HepG2 (cell line): ENCODE measurements around the gene TREML4. TPM values are rescaled to one million over a fixed set of nuclear protein-coding genes. Genes with fewer than 3 reads are reported as not detected.

ENCODE experiments used
- ATAC-seq: fragments of 200-7000 bp; cut with Tn5 transposase; 3 replicates; pipeline ENCODE4 v1.9.1; 2020; ENCODE audit warnings: mild to moderate bottlenecking, moderate library complexity
- BruUV-seq: library from RNA; stranded (reverse); fragments of 400-500 nt; replicated peaks from 2 replicates; lab custom pipeline; 2021; lab: Mats Ljungman, UMichigan
- CTCF ChIA-PET: fragments of 300-600 bp; formaldehyde crosslinking; extraction: SDS; loops from one replicate; lab custom pipeline; 2021; ENCODE audit warnings: low total read pairs, inconsistent platforms, low intra/inter-chr PET ratio; lab: Yijun Ruan, JAX
- POLR2A ChIA-PET: fragments of 350-600 bp; sonication (Branson Sonifier 250); formaldehyde crosslinking; loops from one replicate; lab custom pipeline; 2020; ENCODE audit warnings: antibody characterized with exemption, inconsistent platforms; lab: Yijun Ruan, JAX
- DNase-seq: peaks from one replicate; pipeline ENCODE4 v3.0.0-alpha.2; 2015; ENCODE audit warnings: low spot score
- FAIRE-seq: peaks from 3 replicates; lab custom pipeline; 2011; peaks lifted over from hg19 to GRCh38; lab: Jason Lieb, UNC
- H2AFZ ChIP-seq: one replicate; pipeline ENCODE4 v1.6.1; 2011; ENCODE audit warnings: low read length, inconsistent platforms
- H3K27ac ChIP-seq: fragments of 300-600 bp; 3 replicates; pipeline ENCODE4 v1.8.0; 2011; ENCODE audit warnings: mixed run types, mild to moderate bottlenecking, mixed read lengths, low read length, inconsistent platforms; ENCODE audit not compliant: insufficient read depth; ENCODE audit errors: extremely low read length
- H3K27me3 ChIP-seq, 2 experiments: fragments of 200-600 bp in 1 of 2; 2 replicates in 1 of 2; 3 replicates in 1 of 2; pipeline versions ENCODE4 v1.6.0 to v1.8.0; 2011; ENCODE audit warnings: low read length in 2 of 2, mild to moderate bottlenecking in 2 of 2, moderate library complexity in 2 of 2, inconsistent platforms in 1 of 2; ENCODE audit not compliant: insufficient read depth in 2 of 2, control insufficient read depth in 1 of 2
- H3K36me3 ChIP-seq, 2 experiments: fragments of 200-600 bp in 1 of 2; replicated peaks in 1 of 2; 2 replicates in 1 of 2; 3 replicates in 1 of 2; pipeline versions ENCODE4 v1.5.1 to v1.8.0; 2011; ENCODE audit warnings: low read length in 2 of 2, inconsistent platforms in 1 of 2; ENCODE audit not compliant: insufficient read depth in 2 of 2, control insufficient read depth in 1 of 2
- H3K4me1 ChIP-seq: 2 replicates; pipeline ENCODE4 v1.5.1; 2012; ENCODE audit warnings: low read length, inconsistent platforms; ENCODE audit not compliant: insufficient read depth
- H3K4me2 ChIP-seq: 2 replicates; pipeline ENCODE4 v1.6.0; 2011; ENCODE audit warnings: low read depth, low read length, inconsistent platforms
- H3K4me3 ChIP-seq, 3 experiments: fragments of 200-600 bp in 1 of 3; sonication (generic), shearing (Covaris generic) in 1 of 3; replicated peaks in 1 of 3; 2 replicates each; pipeline ENCODE4 v1.5.1; 2011 to 2016; ENCODE audit warnings: low read length in 3 of 3, inconsistent platforms in 2 of 3, low read depth in 2 of 3, mild to moderate bottlenecking in 2 of 3, control low read depth in 1 of 3, mixed read lengths in 1 of 3; ENCODE audit not compliant: insufficient read depth in 1 of 3
- H3K79me2 ChIP-seq: one replicate; pipeline ENCODE4 v1.6.1; 2011; ENCODE audit warnings: low read length, inconsistent platforms; ENCODE audit not compliant: insufficient read depth
- H3K9ac ChIP-seq: 2 replicates; pipeline ENCODE4 v1.6.0; 2011; ENCODE audit warnings: mild to moderate bottlenecking, low read depth, low read length, inconsistent platforms; ENCODE audit not compliant: insufficient read depth
- H3K9me3 ChIP-seq: 2 replicates; pipeline ENCODE4 v1.5.1; 2012; ENCODE audit warnings: mild to moderate bottlenecking, low read length
- H4K20me1 ChIP-seq: 2 replicates; pipeline ENCODE4 v1.6.0; 2011; ENCODE audit warnings: inconsistent platforms, mild to moderate bottlenecking, low read length, moderate library complexity; ENCODE audit not compliant: insufficient read depth
- DBP ChIP-seq: sonication (generic); formaldehyde crosslinking; IDR thresholded peaks from 2 replicates; pipeline ENCODE4 v1.4.0; 2020; ENCODE audit warnings: missing genetic modification reagents; ENCODE audit errors: not compliant biosample characterization
- FUBP1 ChIP-seq: sonication (generic); formaldehyde crosslinking; IDR thresholded peaks from 2 replicates; pipeline ENCODE4 v1.5.1; 2020; ENCODE audit warnings: missing genetic modification reagents, mild to moderate bottlenecking, borderline replicate concordance
- POGK ChIP-seq: sonication (generic); formaldehyde crosslinking; conservative IDR thresholded peaks from 2 replicates; pipeline ENCODE4 v1.8.0; 2022; ENCODE audit warnings: mild to moderate bottlenecking, moderate library complexity, missing genetic modification reagents
- ZFX ChIP-seq: sonication (generic); formaldehyde crosslinking; IDR thresholded peaks from 2 replicates; pipeline ENCODE4 v1.4.0; 2020; ENCODE audit warnings: mild to moderate bottlenecking, low read depth, missing genetic modification reagents, moderate library complexity
- ZNF781 ChIP-seq: sonication (generic); formaldehyde crosslinking; IDR thresholded peaks from 2 replicates; pipeline ENCODE4 v1.5.1; 2020; ENCODE audit warnings: borderline replicate concordance, mild to moderate bottlenecking, missing genetic modification reagents; ENCODE audit errors: not compliant biosample characterization
- ZNF879 ChIP-seq: sonication (generic); formaldehyde crosslinking; IDR thresholded peaks from 2 replicates; pipeline ENCODE4 v1.8.1; 2023; ENCODE audit warnings: missing genetic modification reagents
- ZSCAN9 ChIP-seq: IDR thresholded peaks from 2 replicates; pipeline ENCODE4 v1.6.1; 2016; ENCODE audit warnings: borderline replicate concordance
- WGBS: methylation state at CpG from one replicate; pipeline ENCODE4 v1.1.6; 2017; ENCODE audit warnings: low lambda C conversion rate; 5-methylcytosine and 5-hydroxymethylcytosine counted together
- in situ Hi-C: cut with HindIII; loops from 2 replicates; pipeline ENCODE4 v1.10.0; 2017; ENCODE audit warnings: low pct_unique_long_range_greater_than_20kb; ENCODE audit not compliant: extremely low pct_ligation_motif_present
- intact Hi-C: fragments of 100-400 bp; cut with micrococcal nuclease; formaldehyde crosslinking; loops from one replicate; pipeline ENCODE4 v1.10.0; 2022; ENCODE audit not compliant: unreplicated experiment
- polyA plus RNA-seq, 8 experiments: library from polyadenylated mRNA; depleted of rRNA in 3 of 8; stranded (reverse) in 7 of 8; unstranded in 1 of 8; fragments of >200 nt; fragmentation: Illumina TruSeq in 4 of 8; extraction: Trizol in 4 of 8; gene quantifications; 2 replicates each; pipeline versions ENCODE4 v1.2.1 to v1.2.3, GENCODE V29; 2011 to 2016; ENCODE audit warnings: low read depth in 4 of 8, missing spikeins in 1 of 8, mixed read lengths in 1 of 8; ENCODE audit not compliant: insufficient read depth in 1 of 8
- total RNA-seq, 5 experiments: library from RNA; depleted of rRNA; stranded (reverse); fragments of >200 nt; fragmentation: Illumina TruSeq; extraction: Trizol; gene quantifications; 2 replicates each; pipeline ENCODE4 v1.2.3, GENCODE V29; 2016; ENCODE audit warnings: low read depth in 1 of 5
- TF ChIP-seq, protein P1 (sequence below): IDR thresholded peaks from 2 replicates; pipeline ENCODE4 v1.6.1; 2012; ENCODE audit warnings: low read depth, low read length, improper control_type of control experiment
- TF ChIP-seq, protein P2 (sequence below): sonication (generic); formaldehyde crosslinking; IDR thresholded peaks from 2 replicates; pipeline ENCODE4 v1.4.0; 2020; ENCODE audit warnings: missing genetic modification reagents

Gene TREML4
- total and polyA plus RNA-seq, 2 of the 13 experiments (the other 11 are each of a cell fraction or from before 2014, with no cell fraction given): not detected

- no peak for TF ChIP-seq FUBP1 (CRISPR knock-in tag)
- no peak for TF ChIP-seq ZFX
- TF ChIP-seq POGK (CRISPR knock-in tag): no peak
Observed at GRCh38 chr6:41193171-41193734, 34.9 kb upstream of the TREML4 start (continued).

DNA sequence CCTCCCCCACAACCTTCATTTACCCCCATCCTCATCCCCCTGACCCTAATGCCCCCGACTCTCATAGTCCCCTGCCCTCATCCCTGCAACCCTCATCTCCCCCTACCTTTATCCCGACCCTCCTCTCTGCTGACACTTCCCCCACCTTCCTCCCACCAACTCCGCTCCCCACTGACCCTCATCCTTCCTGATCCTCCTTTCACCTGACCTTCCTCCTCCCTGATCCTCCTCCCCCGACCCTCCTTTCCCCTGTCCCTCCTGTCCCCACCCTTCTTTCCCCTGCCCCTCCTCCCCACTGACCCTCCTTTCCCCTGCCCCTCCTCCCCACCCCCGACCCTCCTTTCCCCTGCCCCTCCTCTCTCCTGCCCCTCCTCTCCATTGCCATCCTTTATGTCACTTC lies 34.3 kb upstream of the TREML4 start:
- Histone ChIP-seq H3K36me3 (no peaks in the 10 kb centered on the region), H3K79me2 (no peaks in the 10 kb centered on the region), H3K27ac (no peak overlapping the region), H3K9me3 (peaks cover 17% of the 10 kb centered on the region), H3K4me3 (no peak overlapping the region), H2AFZ (no peak overlapping the region), H3K27me3 (peaks cover 2 to 19% of the 10 kb centered on the region in 2 experiments; a peak in 4 of 5 replicates), H3K9ac (no peak overlapping the region), H4K20me1 (no peaks in the 10 kb centered on the region), H3K4me2 (no peak overlapping the region), H3K4me1 (no peaks in the 10 kb centered on the region)
- no TSS peak for BruUV-seq
- in situ Hi-C loops: no loop called here
- DNase-seq: no peak
- FAIRE-seq: no peak
- CTCF ChIA-PET: no interaction called here
- WGBS: 5% methylated on average over 5 of the region's 5 CpGs
- POLR2A ChIA-PET: no interaction called here
- no peak for ATAC-seq
- intact Hi-C loops: no loop called here
- TF ChIP-seq ZNF781 (CRISPR knock-in tag): no peak
- no peak for TF ChIP-seq ZNF879 (CRISPR knock-in tag)
- TF ChIP-seq, protein P1, sequence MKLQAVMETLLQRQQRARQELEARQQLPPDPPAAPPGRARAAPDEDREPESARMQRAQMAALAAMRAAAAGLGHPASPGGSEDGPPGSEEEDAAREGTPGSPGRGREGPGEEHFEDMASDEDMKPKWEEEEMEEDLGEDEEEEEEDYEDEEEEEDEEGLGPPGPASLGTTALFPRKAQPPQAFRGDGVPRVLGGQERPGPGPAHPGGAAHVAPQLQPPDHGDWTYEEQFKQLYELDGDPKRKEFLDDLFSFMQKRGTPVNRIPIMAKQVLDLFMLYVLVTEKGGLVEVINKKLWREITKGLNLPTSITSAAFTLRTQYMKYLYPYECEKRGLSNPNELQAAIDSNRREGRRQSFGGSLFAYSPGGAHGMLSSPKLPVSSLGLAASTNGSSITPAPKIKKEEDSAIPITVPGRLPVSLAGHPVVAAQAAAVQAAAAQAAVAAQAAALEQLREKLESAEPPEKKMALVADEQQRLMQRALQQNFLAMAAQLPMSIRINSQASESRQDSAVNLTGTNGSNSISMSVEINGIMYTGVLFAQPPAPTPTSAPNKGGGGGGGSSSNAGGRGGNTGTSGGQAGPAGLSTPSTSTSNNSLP: no peak
- no peak for TF ChIP-seq ZSCAN9 (CRISPR knock-in tag)
- no peak for TF ChIP-seq DBP (CRISPR knock-in tag)
- TF ChIP-seq, protein P2, sequence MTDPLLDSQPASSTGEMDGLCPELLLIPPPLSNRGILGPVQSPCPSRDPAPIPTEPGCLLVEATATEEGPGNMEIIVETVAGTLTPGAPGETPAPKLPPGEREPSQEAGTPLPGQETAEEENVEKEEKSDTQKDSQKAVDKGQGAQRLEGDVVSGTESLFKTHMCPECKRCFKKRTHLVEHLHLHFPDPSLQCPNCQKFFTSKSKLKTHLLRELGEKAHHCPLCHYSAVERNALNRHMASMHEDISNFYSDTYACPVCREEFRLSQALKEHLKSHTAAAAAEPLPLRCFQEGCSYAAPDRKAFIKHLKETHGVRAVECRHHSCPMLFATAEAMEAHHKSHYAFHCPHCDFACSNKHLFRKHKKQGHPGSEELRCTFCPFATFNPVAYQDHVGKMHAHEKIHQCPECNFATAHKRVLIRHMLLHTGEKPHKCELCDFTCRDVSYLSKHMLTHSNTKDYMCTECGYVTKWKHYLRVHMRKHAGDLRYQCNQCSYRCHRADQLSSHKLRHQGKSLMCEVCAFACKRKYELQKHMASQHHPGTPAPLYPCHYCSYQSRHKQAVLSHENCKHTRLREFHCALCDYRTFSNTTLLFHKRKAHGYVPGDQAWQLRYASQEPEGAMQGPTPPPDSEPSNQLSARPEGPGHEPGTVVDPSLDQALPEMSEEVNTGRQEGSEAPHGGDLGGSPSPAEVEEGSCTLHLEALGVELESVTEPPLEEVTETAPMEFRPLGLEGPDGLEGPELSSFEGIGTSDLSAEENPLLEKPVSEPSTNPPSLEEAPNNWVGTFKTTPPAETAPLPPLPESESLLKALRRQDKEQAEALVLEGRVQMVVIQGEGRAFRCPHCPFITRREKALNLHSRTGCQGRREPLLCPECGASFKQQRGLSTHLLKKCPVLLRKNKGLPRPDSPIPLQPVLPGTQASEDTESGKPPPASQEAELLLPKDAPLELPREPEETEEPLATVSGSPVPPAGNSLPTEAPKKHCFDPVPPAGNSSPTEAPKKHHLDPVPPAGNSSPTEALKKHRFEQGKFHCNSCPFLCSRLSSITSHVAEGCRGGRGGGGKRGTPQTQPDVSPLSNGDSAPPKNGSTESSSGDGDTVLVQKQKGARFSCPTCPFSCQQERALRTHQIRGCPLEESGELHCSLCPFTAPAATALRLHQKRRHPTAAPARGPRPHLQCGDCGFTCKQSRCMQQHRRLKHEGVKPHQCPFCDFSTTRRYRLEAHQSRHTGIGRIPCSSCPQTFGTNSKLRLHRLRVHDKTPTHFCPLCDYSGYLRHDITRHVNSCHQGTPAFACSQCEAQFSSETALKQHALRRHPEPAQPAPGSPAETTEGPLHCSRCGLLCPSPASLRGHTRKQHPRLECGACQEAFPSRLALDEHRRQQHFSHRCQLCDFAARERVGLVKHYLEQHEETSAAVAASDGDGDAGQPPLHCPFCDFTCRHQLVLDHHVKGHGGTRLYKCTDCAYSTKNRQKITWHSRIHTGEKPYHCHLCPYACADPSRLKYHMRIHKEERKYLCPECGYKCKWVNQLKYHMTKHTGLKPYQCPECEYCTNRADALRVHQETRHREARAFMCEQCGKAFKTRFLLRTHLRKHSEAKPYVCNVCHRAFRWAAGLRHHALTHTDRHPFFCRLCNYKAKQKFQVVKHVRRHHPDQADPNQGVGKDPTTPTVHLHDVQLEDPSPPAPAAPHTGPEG (CRISPR knock-in tag): no peak
